HepG2 (cell line): Measurements from ENCODE around the gene NDUFA8. TPM values are rescaled to one million over a fixed set of nuclear protein-coding genes. Genes with fewer than 3 reads are reported as not detected.

Experiments used
- AGO2 ChIP-seq: fragments of 200-400 bp; formaldehyde crosslinking; optimal IDR thresholded peaks from 2 replicates; pipeline ENCODE3; 2017; ENCODE audit warnings: mild to moderate bottlenecking, low read depth, low read length, moderate library complexity
- YY1 ChIP-seq: IDR thresholded peaks from 2 replicates; pipeline ENCODE4 v1.6.1; 2011; ENCODE audit warnings: low read length, low read depth, moderate library complexity, mild to moderate bottlenecking; ENCODE audit not compliant: insufficient read depth, insufficient replicate concordance
- ZNF431 ChIP-seq: sonication (generic); formaldehyde crosslinking; IDR thresholded peaks from 2 replicates; pipeline ENCODE4 v1.9.0; 2022; ENCODE audit warnings: missing genetic modification reagents, low read depth, mild to moderate bottlenecking, borderline replicate concordance
- ZNF879 ChIP-seq: sonication (generic); formaldehyde crosslinking; IDR thresholded peaks from 2 replicates; pipeline ENCODE4 v1.8.1; 2023; ENCODE audit warnings: missing genetic modification reagents
- polyA plus RNA-seq, 8 experiments: library from polyadenylated mRNA; depleted of rRNA in 3 of 8; stranded (reverse) in 7 of 8; unstranded in 1 of 8; fragments of >200 nt; fragmentation: Illumina TruSeq in 4 of 8; extraction: Trizol in 4 of 8; gene quantifications; 2 replicates each; pipeline versions ENCODE4 v1.2.1 to v1.2.3, GENCODE V29; 2011 to 2016; ENCODE audit warnings: low read depth in 4 of 8, missing spikeins in 1 of 8, mixed read lengths in 1 of 8; ENCODE audit not compliant: insufficient read depth in 1 of 8
- total RNA-seq, 5 experiments: library from RNA; depleted of rRNA; stranded (reverse); fragments of >200 nt; fragmentation: Illumina TruSeq; extraction: Trizol; gene quantifications; 2 replicates each; pipeline ENCODE4 v1.2.3, GENCODE V29; 2016; ENCODE audit warnings: low read depth in 1 of 5
- TF ChIP-seq, protein P1 (sequence below): sonication (generic); formaldehyde crosslinking; conservative IDR thresholded peaks from 2 replicates; pipeline ENCODE4 v1.4.0; 2020; ENCODE audit warnings: missing genetic modification reagents
- TF ChIP-seq, protein P2 (sequence below): sonication (generic); formaldehyde crosslinking; conservative IDR thresholded peaks from 2 replicates; pipeline ENCODE4 v1.8.0; 2022; ENCODE audit warnings: low read depth, missing genetic modification reagents
- TF ChIP-seq, protein P3 (sequence below): sonication (generic); formaldehyde crosslinking; IDR thresholded peaks from 2 replicates; pipeline ENCODE4 v1.8.0; 2022; ENCODE audit warnings: missing genetic modification reagents, mild to moderate bottlenecking, inconsistent platforms, borderline replicate concordance

Gene NDUFA8
- total and polyA plus RNA-seq, 2 of the 13 experiments (the other 11 are each of a cell fraction or from before 2014, with no cell fraction given) = 68.6 to 71.7 TPM

DNA sequence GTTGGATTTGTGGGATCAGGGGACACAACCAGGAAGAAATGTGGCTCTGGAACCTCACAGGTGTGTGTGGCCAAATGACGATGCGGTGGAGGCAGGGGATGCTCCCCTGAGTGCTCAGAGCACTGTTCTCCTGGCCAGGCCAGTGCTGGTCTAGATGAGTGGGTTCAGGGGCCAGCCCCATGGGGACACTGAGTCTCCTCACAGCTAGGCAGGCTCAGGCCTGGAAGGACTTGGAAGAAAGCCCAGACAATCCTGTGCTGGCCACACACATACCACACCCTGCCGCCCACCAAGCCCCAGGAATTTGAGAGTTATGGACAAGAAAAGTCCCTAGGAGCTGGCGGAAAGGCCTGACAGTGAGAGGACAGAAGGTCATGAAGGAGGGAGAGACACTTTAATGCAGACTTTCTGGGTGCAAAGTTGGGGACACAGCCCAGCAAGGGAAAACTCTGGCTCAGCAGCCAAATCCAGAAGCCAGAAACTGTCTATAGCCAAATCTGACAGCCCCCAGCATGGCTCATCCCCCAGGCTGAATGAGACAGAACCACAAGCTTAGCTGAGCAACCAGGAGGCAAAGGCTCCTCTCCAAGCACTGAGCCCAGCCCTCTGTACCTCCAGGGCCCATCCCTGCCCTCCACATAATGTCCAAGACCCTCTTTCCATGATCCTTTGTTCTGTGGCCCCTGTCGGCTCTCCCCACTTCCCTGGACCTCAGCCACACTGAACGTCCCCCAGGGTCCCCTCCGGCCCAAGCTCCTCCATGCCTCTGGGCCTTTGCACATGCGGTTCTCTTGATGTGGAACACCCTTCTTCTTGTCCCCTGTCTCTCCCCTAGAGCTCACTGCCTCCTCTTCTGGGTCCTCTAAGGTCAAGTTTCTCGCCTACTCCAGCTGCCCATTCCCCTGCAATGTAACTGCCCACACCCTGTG is 46.8 kb upstream of the NDUFA8 start (continued):
- TF ChIP-seq ZNF431 (no peak), YY1 (no peak), AGO2 (no peak), ZNF879 (no peak)
- TF ChIP-seq, protein P1, sequence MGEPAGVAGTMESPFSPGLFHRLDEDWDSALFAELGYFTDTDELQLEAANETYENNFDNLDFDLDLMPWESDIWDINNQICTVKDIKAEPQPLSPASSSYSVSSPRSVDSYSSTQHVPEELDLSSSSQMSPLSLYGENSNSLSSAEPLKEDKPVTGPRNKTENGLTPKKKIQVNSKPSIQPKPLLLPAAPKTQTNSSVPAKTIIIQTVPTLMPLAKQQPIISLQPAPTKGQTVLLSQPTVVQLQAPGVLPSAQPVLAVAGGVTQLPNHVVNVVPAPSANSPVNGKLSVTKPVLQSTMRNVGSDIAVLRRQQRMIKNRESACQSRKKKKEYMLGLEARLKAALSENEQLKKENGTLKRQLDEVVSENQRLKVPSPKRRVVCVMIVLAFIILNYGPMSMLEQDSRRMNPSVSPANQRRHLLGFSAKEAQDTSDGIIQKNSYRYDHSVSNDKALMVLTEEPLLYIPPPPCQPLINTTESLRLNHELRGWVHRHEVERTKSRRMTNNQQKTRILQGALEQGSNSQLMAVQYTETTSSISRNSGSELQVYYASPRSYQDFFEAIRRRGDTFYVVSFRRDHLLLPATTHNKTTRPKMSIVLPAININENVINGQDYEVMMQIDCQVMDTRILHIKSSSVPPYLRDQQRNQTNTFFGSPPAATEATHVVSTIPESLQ (CRISPR knock-in tag) = no peak
- TF ChIP-seq, protein P2, sequence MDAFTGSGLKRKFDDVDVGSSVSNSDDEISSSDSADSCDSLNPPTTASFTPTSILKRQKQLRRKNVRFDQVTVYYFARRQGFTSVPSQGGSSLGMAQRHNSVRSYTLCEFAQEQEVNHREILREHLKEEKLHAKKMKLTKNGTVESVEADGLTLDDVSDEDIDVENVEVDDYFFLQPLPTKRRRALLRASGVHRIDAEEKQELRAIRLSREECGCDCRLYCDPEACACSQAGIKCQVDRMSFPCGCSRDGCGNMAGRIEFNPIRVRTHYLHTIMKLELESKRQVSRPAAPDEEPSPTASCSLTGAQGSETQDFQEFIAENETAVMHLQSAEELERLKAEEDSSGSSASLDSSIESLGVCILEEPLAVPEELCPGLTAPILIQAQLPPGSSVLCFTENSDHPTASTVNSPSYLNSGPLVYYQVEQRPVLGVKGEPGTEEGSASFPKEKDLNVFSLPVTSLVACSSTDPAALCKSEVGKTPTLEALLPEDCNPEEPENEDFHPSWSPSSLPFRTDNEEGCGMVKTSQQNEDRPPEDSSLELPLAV (CRISPR knock-in tag) = no peak
- TF ChIP-seq, protein P3, sequence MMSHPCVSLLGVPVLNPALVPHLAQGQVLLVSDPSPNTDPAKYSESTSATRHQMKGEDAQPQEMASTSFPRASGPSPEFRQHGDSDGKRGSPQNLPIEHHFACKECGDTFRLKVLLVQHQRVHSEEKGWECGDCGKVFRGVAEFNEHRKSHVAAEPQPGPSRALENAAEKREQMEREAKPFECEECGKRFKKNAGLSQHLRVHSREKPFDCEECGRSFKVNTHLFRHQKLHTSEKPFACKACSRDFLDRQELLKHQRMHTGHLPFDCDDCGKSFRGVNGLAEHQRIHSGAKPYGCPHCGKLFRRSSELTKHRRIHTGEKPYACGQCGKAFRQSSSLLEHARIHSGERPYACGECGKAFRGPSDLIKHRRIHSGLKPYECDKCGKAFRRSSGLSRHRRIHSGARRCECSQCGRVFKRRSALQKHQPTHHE (CRISPR knock-in tag) = no peak
